T-helper 17 cell (primary cell): Measurements from ENCODE around the gene SCYGR3. TPM values are rescaled to one million over a fixed set of nuclear protein-coding genes. Genes with fewer than 3 reads are reported as not detected.

Experiments used
- ATAC-seq: fragments of 150-1000 bp; cut with Tn5 transposase; 2 replicates; pipeline ENCODE4 v1.10.0; 2021; ENCODE audit warnings: mild to moderate bottlenecking, moderate library complexity
- DNase-seq, 3 donors: peaks; one replicate each; pipeline versions ENCODE4 v3.0.0 to v3.0.0-alpha.2; 2020 to 2021
- H3K9me3 ChIP-seq: one replicate; pipeline ENCODE4 v1.7.0; 2013; ENCODE audit warnings: low read length, mild to moderate bottlenecking; ENCODE audit not compliant: control insufficient read depth, poor library complexity, severe bottlenecking
- H3K27ac Mint-ChIP-seq: one replicate; pipeline ENCODE4 v1.8.0; 2022; ENCODE audit warnings: mild to moderate bottlenecking, moderate library complexity, mixed read lengths
- H3K27me3 Mint-ChIP-seq: one replicate; pipeline ENCODE4 v1.8.0; 2022; ENCODE audit warnings: mixed read lengths
- H3K36me3 Mint-ChIP-seq: one replicate; pipeline ENCODE4 v1.8.0; 2022; ENCODE audit warnings: low read depth, mixed read lengths
- H3K4me1 Mint-ChIP-seq: one replicate; pipeline ENCODE4 v1.8.0; 2022; ENCODE audit warnings: mild to moderate bottlenecking, mixed read lengths
- H3K4me3 Mint-ChIP-seq: one replicate; pipeline ENCODE4 v1.8.0; 2022; ENCODE audit warnings: mild to moderate bottlenecking, moderate library complexity, mixed read lengths
- total RNA-seq, 4 donors: library from RNA in 2 of 4; stranded (reverse) in 2 of 4; gene quantifications; one replicate each; pipeline ENCODE4 v1.2.3 and lab custom pipeline; 2022 to 2026

Gene SCYGR3
- total RNA-seq, 2 donors from 2014 or later = not detected

DNA sequence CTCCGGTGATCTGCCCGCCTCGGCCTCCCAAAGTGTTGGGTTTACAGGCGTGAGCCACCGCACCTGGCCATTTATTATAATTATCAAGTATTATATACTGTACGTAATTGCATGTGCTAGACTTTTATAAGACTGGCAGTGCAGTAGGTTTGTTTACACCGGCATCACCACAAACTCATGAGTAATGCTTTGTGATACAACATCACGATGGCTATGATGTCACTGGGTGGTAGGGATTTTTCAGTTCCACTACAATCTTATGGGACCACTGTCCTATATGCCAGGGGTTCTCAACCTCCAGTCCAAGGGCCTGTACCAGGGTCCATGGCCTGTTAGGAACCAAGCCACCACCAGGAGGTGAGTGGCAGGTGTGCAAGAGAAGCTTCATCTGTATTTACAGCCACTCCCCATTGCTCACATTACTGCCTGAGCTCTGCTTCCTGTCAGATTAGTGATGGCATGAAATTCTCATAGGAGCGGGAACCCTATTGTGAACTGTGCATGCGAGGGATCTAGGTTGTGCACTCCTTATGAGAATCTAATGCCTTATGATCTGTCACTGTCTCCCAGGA lies 12.0 kb upstream of the SCYGR3 start:
- Mint-ChIP-seq H3K27ac (no peak overlapping the region), H3K4me1 (no peaks in the 10 kb centered on the region), H3K4me3 (no peak overlapping the region), H3K36me3 (peaks cover 2% of the 10 kb centered on the region), H3K27me3 (peaks cover 46% of the 10 kb centered on the region)
- no peak for DNase-seq
- ATAC-seq = no peak
- no peaks in the 10 kb centered on the region for H3K9me3 ChIP-seq

DNA sequence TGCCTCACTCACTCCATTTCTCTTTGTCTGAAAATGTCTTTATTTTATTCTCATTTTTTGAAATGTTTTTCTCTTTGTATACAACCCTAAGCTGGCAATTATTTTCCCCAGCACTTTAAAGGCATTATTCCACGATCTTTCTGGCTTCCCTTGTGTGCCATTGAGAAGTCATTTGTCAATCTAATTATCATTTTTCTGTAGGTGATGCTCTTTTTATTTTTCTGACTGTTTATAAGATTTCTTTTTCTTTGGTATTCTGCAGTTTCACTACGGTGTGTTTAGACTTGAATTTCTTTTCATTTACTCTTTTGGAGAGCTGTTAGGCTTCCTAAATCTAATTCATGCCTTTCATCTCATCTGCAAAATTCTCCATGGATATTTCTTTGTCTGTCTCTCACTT lies 10.8 kb upstream of the SCYGR3 start:
- ATAC-seq (no peak), DNase-seq (no peak)
- no peaks in the 10 kb centered on the region for H3K9me3 ChIP-seq
- Mint-ChIP-seq H3K4me3 (no peak overlapping the region), H3K4me1 (no peaks in the 10 kb centered on the region), H3K36me3 (peaks cover 2% of the 10 kb centered on the region), H3K27ac (no peak overlapping the region), H3K27me3 (peaks cover 39% of the 10 kb centered on the region)

DNA sequence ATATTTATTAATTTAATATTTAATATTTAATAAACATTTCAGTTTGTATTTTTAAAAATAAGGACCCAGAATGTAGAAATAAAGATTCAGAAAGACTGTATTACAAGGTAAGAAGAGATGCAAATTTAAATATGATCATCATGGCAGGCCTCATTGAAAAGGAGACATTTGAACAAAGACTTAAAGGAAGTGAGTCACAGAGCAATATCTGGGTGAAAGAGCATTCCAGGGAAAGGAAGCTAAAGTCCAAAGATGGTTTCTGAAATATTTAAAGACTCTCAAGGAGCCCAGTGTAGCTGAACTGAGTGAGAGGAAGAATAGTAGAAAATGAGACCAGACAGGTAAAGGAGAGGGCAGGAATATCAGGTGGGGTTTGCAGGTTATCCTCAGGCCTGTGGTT lies 8.6 kb upstream of the SCYGR3 start:
- Mint-ChIP-seq H3K27me3 (peaks cover 17% of the 10 kb centered on the region), H3K4me3 (no peak overlapping the region), H3K36me3 (peaks cover 2% of the 10 kb centered on the region), H3K4me1 (no peaks in the 10 kb centered on the region), H3K27ac (no peak overlapping the region)
- no peaks in the 10 kb centered on the region for H3K9me3 ChIP-seq
- no peak for ATAC-seq
- DNase-seq = no peak

DNA sequence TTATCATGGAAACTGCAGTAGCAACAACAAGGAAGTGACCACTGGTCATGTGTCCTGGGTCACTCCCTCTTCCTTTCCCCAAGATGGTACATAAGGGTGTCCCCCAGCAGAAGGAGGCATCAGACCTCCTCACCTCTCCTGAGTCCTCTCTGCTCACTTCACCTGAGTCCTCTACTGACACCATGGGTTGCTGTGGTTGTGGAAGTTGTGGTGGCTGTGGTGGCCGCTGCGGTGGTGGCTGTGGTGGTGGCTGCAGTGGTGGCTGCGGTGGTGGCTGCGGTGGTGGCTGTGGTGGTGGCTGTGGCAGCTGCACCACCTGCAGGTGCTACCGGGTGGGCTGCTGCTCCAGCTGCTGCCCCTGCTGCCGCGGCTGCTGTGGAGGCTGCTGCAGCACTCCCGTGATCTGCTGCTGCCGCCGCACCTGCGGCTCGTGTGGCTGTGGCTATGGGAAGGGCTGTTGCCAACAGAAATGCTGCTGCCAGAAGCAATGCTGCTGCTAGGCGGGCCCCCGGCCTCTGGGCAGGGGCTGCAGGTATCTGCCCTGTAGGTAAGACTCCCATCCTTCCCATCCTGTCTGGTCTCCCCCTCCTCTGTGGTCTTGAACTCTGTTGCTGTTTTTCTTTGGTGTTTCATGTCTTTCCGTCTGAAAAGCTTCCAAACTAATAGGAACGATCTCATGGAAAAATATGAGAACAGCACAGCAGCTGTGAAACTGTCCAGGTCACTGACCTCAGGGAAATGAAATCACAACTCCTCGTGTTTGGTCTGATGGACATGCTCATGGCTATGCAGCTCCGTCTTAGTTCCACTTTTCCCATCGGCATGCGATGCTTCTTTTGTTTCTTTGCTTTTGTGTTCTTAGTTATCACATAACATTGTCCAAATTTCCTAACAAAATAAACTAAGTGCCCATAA lies 2.9 kb upstream of the SCYGR3 start, which contains the start of gene SCYGR4:
SCYGR4 (plus strand) TSS at position 183 of the 915 bp plus-strand sequence; CDS start at position 183, 0 bp downstream.
- Mint-ChIP-seq H3K4me1 (no peaks in the 10 kb centered on the region), H3K27ac (no peak within 1 kb of the TSS), H3K27me3 (peaks cover 34% of the 10 kb centered on the region), H3K36me3 (peaks cover 4% of the 10 kb centered on the region), H3K4me3 (peak within 1 kb of the TSS; percentile 28)
- no peak for DNase-seq
- no peaks in the 10 kb centered on the region for H3K9me3 ChIP-seq
- no peak for ATAC-seq

DNA sequence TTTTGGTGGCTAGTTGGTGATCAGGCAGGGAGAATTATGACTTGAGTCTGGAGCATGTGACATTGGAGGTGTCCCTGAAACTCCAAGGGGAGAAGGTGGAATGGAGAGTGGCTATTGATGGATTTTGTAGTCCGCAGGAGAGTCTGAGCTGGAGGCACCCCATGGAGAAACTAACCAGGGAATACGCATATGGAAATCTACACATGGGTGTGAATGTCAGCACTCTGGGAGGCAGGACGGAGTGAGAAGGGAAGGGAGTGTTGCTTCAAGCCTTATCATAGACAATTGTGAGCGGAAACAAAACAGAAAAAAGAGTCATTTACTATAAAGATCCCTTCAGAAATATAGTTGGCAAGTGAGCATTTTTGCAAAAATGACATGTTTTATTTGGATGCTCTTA lies 2.0 kb upstream of the SCYGR3 start:
- no peak for ATAC-seq
- peaks cover 5% of the 10 kb centered on the region for H3K36me3 Mint-ChIP-seq

DNA sequence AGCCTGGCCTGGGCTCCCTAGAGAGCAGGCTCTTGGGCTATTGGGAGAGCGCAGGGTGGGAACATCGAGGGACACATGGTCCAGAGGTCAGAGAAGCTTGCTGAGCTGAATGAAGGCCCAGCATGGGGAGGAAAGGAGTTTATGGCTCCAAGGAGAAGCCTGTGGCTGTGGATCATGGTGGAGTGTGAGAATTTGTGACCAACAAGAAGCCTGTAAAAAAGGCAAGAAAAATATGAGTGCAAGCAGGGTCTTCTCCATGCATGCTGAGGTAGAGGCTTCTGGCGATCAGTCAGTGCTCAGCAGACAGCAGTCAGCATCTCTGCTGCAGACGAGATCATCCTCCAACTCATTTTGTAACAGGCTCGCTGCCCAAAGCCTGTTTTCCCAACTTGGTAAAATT lies 1.3 kb upstream of the SCYGR3 start:
- no peak overlapping the region for H3K4me3 Mint-ChIP-seq
- ATAC-seq = no peak
- peaks cover 5% of the 10 kb centered on the region for H3K36me3 Mint-ChIP-seq
- peaks cover 37% of the 10 kb centered on the region for H3K27me3 Mint-ChIP-seq
- DNase-seq = no peak
- H3K4me1 Mint-ChIP-seq = no peaks in the 10 kb centered on the region
- H3K27ac Mint-ChIP-seq = no peak overlapping the region
- no peaks in the 10 kb centered on the region for H3K9me3 ChIP-seq

More for the DNA sequence above, 2.0 kb upstream of the SCYGR3 start:
- Mint-ChIP-seq H3K27ac (no peak overlapping the region), H3K4me1 (no peaks in the 10 kb centered on the region), H3K4me3 (peak overlapping the region; percentile 28), H3K27me3 (peaks cover 42% of the 10 kb centered on the region)
- DNase-seq = no peak
- H3K9me3 ChIP-seq = no peaks in the 10 kb centered on the region

DNA sequence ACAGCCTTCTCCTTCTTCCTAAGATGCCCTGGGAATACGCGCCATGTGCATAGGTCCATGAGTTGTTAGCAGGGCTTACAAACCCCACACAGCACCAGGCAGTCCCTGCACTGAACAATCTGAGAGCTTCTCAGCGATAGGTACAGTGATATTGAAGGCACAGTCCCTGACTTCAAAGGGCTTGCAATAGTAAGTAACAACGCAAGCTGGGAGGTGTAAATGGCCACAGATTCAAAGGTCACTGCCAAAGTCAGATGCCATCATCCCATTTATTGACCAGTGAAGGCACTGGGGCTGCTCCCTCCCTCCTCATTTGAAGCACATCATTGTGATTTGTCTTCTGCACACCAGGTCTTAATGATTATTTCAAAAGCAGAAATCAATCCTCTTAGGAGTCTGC lies 541 bp upstream of the SCYGR3 start:
- Mint-ChIP-seq H3K27ac (no peak overlapping the region), H3K4me1 (no peaks in the 10 kb centered on the region), H3K36me3 (peaks cover 5% of the 10 kb centered on the region), H3K27me3 (peaks cover 41% of the 10 kb centered on the region), H3K4me3 (no peak overlapping the region)
- no peaks in the 10 kb centered on the region for H3K9me3 ChIP-seq
- ATAC-seq (no peak), DNase-seq (no peak)

DNA sequence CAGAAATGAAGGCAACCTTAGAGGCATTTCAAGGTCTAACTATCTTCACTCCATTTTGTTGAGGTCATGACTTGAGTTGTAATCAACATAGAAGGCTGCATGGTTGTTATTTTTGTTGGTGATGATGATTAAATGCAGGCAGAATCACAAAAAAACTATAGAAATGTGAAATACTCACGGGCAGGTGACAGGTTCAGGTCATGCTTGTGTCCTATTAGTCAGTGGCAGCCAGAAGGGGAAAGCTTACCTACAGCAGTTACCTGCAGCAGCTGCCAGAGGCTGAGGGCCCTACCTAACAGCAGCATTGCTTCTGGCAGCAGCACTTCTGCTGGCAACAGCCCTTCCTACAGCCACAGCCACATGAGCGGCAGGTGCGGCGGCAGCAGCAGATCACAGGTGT lies 394 bp downstream of the SCYGR3 start:
- H3K27me3 Mint-ChIP-seq = peaks cover 45% of the 10 kb centered on the region
- peaks cover 2% of the 10 kb centered on the region for H3K4me1 Mint-ChIP-seq
- no peak for ATAC-seq
- H3K4me3 Mint-ChIP-seq = no peak overlapping the region
- DNase-seq = no peak
- H3K36me3 Mint-ChIP-seq = peaks cover 5% of the 10 kb centered on the region
- no peak overlapping the region for H3K27ac Mint-ChIP-seq
- no peaks in the 10 kb centered on the region for H3K9me3 ChIP-seq

DNA sequence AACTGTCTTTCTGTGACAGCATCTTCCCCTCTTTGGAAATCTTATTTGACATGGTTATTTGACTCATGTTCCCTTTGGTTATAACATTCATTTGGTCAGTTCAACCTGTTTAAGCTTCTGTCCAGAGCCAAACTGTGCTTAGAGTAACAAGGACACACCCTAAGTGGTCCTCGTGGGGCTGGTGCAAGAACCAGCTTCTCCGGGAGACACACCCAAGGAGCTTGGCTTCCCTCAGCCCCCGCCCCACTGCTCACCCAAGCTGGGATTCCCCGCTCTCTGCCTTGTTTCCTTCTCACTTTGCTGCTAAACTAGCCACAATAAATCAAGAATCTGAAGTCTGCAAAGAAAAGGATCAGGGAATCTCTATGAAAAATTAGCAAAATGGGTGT lies 1.4 kb downstream of the SCYGR3 start:
- peaks cover 50% of the 10 kb centered on the region for H3K27me3 Mint-ChIP-seq
- H3K36me3 Mint-ChIP-seq = peaks cover 5% of the 10 kb centered on the region
- DNase-seq (no peak), ATAC-seq (no peak)
- H3K4me1 Mint-ChIP-seq = peaks cover 6% of the 10 kb centered on the region
- no peak overlapping the region for H3K4me3 Mint-ChIP-seq
- H3K27ac Mint-ChIP-seq = no peak overlapping the region
- no peaks in the 10 kb centered on the region for H3K9me3 ChIP-seq

DNA sequence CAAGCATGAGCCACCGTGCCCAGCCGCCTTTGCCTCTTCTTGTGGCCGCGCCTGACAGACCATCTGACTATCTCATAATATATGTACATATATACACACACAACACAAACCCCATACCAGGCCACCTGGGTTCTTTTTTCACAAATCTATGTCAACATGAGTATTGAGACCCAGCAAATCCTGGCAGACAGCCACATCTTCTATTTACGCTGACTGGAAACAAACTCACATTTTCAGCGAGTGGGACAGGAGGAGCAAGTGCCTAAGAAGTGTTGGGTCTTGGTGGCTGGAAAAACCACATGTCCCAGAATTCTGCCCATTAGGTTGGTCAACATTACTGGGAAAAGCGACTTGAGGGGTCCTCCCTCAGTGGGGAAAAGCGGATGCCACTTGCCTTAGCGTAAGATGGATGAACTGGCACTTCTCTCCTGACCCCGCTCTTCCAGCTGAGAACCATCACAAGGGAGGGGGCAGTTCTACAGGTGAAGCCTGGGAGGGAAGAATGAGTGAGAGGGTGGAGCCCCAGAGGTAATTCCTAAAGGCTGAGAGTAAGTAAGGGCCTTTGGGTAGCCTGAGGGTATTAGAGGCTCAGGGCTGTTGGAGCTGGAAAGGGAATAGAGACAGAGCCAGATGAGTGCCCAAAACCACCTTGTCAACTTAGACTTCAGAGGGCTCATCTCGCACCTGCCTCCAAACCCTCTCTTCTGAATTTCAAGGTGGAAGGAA lies 1.9 kb downstream of the SCYGR3 start:
- H3K9me3 ChIP-seq = no peaks in the 10 kb centered on the region
- Mint-ChIP-seq H3K36me3 (peaks cover 5% of the 10 kb centered on the region), H3K27ac (no peak overlapping the region), H3K27me3 (peaks cover 46% of the 10 kb centered on the region), H3K4me3 (no peak overlapping the region), H3K4me1 (peaks cover 9% of the 10 kb centered on the region)
- ATAC-seq (no peak), DNase-seq (no peak)

DNA sequence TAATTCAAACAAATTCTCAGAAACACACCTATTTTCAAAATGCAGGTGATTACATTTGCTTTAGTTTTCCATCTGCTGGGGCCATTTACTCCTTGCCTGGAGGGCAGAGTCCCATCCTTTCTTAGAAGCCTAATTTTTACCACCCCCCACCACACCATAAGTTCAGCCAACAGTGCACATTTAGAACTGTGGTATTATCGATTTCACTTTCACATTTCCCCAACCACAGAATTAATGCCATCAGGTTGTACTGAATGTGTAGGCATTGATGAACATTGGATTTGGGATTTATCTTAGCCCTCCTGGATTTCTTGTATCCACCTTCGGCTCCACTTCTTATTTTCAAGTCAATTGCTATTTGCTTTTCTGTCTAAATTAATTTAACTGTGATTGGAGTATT lies 4.5 kb downstream of the SCYGR3 start:
- Mint-ChIP-seq H3K36me3 (peaks cover 2% of the 10 kb centered on the region), H3K4me3 (no peak overlapping the region), H3K27me3 (peaks cover 48% of the 10 kb centered on the region), H3K27ac (no peak overlapping the region), H3K4me1 (peaks cover 9% of the 10 kb centered on the region)
- DNase-seq (no peak), ATAC-seq (no peak)
- no peaks in the 10 kb centered on the region for H3K9me3 ChIP-seq

DNA sequence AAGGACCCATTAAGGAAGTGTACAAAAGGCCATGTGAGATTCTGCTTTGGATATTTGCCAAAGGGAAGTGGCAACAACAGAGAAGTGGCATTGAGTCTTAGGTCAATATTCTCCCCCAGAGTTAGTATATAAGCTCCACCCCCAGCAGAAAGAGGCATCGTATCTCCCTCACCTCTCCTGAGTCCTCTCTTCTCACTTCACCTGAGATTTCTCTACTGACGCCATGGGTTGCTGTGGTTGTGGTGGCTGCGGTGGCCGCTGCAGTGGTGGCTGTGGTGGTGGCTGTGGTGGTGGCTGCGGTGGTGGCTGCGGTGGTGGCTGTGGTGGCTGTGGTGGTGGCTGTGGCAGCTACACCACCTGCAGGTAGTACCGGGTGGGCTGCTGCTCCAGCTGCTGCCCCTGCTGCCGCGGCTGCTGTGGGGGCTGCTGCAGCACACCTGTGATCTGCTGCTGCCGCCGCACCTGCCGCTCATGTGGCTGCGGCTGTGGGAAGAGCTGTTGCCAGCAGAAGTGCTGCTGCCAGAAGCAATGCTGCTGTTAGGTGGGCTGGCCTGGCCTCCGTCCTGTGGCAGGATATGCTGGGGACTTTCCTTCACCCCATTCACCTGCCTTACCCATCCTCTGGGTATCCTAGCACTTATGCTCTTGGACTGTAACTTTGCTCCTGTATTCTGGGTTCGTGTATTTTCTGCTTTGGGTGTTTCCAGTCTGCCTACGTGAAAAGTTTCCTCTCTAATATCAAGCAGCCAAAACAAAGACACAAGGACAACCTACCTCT lies 5.9 kb downstream of the SCYGR3 start:
- no peak overlapping the region for H3K27ac Mint-ChIP-seq
- H3K27me3 Mint-ChIP-seq = peaks cover 60% of the 10 kb centered on the region
- H3K36me3 Mint-ChIP-seq = peaks cover 2% of the 10 kb centered on the region
- peak overlapping the region; percentile 12 for H3K4me3 Mint-ChIP-seq
- ATAC-seq (peak; percentile 45), DNase-seq (no peak)
- H3K4me1 Mint-ChIP-seq = peaks cover 9% of the 10 kb centered on the region
- no peaks in the 10 kb centered on the region for H3K9me3 ChIP-seq

DNA sequence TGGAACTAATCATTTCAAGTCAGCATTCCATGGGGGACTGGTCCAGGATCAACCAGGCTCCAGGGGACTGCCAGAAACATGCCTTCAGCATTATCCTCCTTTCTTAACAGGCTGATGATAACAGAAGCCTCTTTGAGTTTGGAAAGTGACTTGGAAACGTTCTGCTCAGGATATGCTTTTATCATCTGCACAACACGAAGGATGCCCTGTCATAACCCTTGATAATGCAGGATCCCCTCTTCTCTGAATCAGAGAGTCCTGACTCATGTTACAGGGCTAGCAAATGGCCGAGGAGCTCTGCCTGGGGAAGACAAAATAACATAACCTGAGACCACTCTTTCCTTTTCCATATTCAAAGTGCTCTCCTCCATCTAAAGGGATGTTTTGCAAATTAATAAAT lies 6.7 kb downstream of the SCYGR3 start:
- H3K9me3 ChIP-seq = no peaks in the 10 kb centered on the region
- Mint-ChIP-seq H3K4me1 (peaks cover 9% of the 10 kb centered on the region), H3K4me3 (no peak overlapping the region), H3K36me3 (peaks cover 2% of the 10 kb centered on the region), H3K27me3 (peaks cover 65% of the 10 kb centered on the region), H3K27ac (no peak overlapping the region)
- DNase-seq = no peak
- ATAC-seq = no peak
